SKM-1 treated with dmso at 0.1 percent for 144 hours (cell line): ENCODE results near the gene MRPL43.

Source experiments
- DNase-seq: peaks from one replicate; lab custom pipeline; 2025; ENCODE audit not compliant: unreplicated experiment; lab: John Stamatoyannopoulos, UW

The MRPL43 gene

GRCh38 chr10:100968062-100968736 is 19.1 kb downstream of the MRPL43 start:
- DNase-seq, result no peak

GRCh38 chr10:100967332-100967731 is 20.0 kb downstream of the MRPL43 start:
- no peak for DNase-seq

DNA sequence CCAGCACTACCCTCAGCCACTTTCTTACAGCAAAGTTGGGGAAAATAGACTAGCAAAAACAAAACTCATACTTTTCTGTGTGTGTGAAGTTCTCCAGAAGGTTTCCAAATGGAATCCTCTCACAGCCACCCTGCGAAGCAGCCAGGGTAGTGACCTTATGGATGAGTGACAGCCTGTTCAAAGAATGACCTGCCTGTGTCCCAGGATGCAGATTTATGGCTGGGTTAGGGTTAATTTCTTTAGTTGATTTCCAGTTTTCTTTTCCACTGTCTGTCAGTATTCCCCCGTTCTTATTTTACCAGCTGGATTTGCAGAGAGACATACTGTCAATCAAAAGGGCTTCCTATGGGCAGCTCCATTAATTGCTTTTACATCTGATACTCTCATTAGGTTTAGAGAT is 20.4 kb downstream of the MRPL43 start:
- no peak for DNase-seq

DNA sequence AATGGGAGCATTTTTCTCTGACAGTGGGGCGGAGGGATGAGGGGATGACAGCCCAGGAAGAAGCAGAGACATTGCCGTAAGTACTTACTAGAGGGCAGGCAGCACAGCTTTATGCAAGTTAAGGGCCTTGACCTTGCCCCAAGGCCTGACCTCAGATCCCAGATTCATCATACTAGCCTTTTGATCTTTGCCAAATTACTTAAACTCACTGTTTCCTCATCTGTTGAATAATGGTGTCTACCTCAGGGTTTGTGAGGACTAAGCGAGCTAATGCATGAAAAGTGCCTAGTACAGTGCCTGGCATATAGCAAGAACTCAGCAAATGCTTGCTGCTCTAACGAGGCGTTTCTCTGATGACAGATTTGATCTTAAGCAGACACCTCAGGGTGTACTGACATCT is 21.5 kb downstream of the MRPL43 start:
- no peak for DNase-seq

DNA sequence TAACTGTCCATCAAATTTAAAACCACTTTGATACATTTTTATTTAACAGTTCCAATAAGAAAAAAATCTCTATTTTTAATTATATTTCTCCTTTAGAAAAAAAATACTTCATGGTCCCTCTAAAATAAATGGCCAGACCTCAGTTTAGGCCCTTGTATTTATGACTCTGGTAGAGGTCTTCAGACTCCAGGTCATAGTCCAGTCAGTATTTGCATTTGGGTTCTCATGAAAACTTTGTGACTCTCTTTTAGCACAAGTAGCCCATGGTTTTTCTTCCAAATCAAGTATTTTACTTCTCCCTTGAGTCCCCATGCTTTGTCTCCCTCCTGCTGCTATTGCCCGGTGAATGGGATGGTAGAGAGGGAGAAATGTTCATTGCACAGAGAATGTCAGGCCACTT is 23.5 kb downstream of the MRPL43 start:
- no peak for DNase-seq

DNA sequence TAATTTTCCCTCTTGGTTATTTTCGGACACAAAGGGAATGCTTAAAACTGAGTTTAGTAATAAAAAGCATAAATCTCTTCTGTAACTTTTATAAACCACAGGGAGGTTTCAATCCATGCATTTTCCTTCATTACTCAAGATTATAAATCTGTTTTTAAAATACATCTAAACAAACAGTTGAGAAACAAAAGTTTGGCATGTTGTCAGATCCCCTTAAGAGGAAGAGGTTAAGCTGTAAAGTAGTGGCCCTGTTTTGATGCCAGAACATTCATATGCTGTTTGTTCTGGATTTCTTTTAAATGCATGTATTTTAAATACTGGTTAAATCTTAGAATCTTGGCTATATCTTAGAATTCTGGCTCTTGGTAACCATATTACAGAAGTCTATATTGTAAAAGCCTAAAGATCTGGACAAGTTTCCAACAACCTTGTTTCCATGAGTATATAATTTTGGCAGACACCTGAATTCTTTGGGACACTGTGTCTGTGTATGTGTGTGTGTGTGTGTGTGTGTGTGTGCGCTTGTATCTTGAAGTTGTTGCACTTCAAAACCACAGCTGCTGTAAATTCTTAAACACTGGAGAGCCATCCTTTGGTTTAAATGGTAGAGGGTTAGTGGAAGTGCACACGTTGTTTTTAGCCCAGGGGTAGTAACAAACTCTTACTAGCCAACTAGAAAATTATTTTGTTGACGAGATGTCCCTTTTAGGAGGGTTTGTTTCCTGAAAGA is 24.8 kb downstream of the MRPL43 start:
- no peak for DNase-seq

GRCh38 chr10:100960251-100960650 is 27.0 kb downstream of the MRPL43 start:
- DNase-seq, result no peak

- no peak for DNase-seq
Measured at GRCh38 chr10:100948916-100949315, 38.4 kb downstream of the MRPL43 start.

GRCh38 chr10:100945754-100946153 is 41.5 kb downstream of the MRPL43 start:
- no peak for DNase-seq

GRCh38 chr10:100943508-100943907 is 43.8 kb downstream of the MRPL43 start:
- DNase-seq, result no peak

DNA sequence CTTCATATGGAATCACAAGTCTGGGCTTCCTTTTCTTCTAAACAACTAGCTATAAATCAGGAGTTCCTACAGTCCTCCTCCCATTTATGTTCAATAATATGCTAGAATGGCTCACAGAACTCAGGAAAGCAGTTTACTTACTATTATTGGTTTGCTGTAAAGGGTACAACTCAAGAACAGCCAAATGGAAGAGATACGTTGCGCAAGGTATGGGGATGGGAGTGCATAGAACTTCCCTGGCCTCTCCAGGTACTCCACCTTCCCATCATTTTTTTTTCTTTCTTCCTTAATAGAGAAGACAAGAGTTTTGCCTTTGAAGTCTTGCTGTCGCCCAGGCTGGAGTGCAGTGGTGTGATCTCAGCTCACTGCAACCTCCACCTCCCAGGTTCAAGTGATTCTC is 45.1 kb downstream of the MRPL43 start:
- DNase-seq, result no peak

- no peak for DNase-seq
Measured at GRCh38 chr10:100939763-100940344, 47.4 kb downstream of the MRPL43 start.
